ENCODE measurements around the gene B3GNT5.
A peak's percentile ranks its signal among the peaks of the same experiment; 100 is the strongest.

B3GNT5 gene

GRCh38 chr3:183252973-183253527, at the start of gene B3GNT5:
Gene B3GNT5 (plus strand): TSS chr3:183253253. CDS start chr3:183269799, 16,546 bp downstream.
- H3K4me3 ChIP-seq (ENCODE audit: low read depth, low read length) = peak within 1 kb of the TSS; percentile 34
- DNase-seq (ENCODE audit: low read depth) = no peak
- no peak for TF ChIP-seq CTCF (IDR thresholded peaks at IDR 0.05; ENCODE audit: low read depth, low read length, missing control alignments)

- no peak for DNase-seq (ENCODE audit: low read depth)
- H3K4me3 ChIP-seq (ENCODE audit: low read depth, low read length) = no peak overlapping the region
- TF ChIP-seq CTCF (IDR thresholded peaks at IDR 0.05; ENCODE audit: low read depth, low read length, missing control alignments) = no peak
Observed at GRCh38 chr3:183203670-183204069, 49.4 kb upstream of the B3GNT5 start.

- DNase-seq (ENCODE audit: low read depth) = no peak
- H3K4me3 ChIP-seq (ENCODE audit: low read depth, low read length) = no peak overlapping the region
- TF ChIP-seq CTCF (IDR thresholded peaks at IDR 0.05; ENCODE audit: low read depth, low read length, missing control alignments) = no peak
Observed at GRCh38 chr3:183208260-183208659, 44.8 kb upstream of the B3GNT5 start.

GRCh38 chr3:183208800-183209199, 44.3 kb upstream of the B3GNT5 start:
- TF ChIP-seq CTCF (IDR thresholded peaks at IDR 0.05; ENCODE audit: low read depth, low read length, missing control alignments) = no peak
- no peak overlapping the region for H3K4me3 ChIP-seq (ENCODE audit: low read depth, low read length)
- no peak for DNase-seq (ENCODE audit: low read depth)

- no peak for TF ChIP-seq CTCF (IDR thresholded peaks at IDR 0.05; ENCODE audit: low read depth, low read length, missing control alignments)
- DNase-seq (ENCODE audit: low read depth) = no peak
- H3K4me3 ChIP-seq (ENCODE audit: low read depth, low read length) = no peak overlapping the region
Observed at GRCh38 chr3:183210341-183210740, 42.7 kb upstream of the B3GNT5 start.

- H3K4me3 ChIP-seq (ENCODE audit: low read depth, low read length) = no peak overlapping the region
- no peak for TF ChIP-seq CTCF (IDR thresholded peaks at IDR 0.05; ENCODE audit: low read depth, low read length, missing control alignments)
- no peak for DNase-seq (ENCODE audit: low read depth)
Observed at GRCh38 chr3:183210862-183211341, 42.2 kb upstream of the B3GNT5 start.

- no peak for TF ChIP-seq CTCF (IDR thresholded peaks at IDR 0.05; ENCODE audit: low read depth, low read length, missing control alignments)
- no peak overlapping the region for H3K4me3 ChIP-seq (ENCODE audit: low read depth, low read length)
- no peak for DNase-seq (ENCODE audit: low read depth)
Observed at GRCh38 chr3:183211352-183211751, 41.7 kb upstream of the B3GNT5 start.

All from GM12864 (cell line).